RWPE2 (cell line): ENCODE data around the gene GSS.

ENCODE experiments used
- ATAC-seq: fragments of 200-7000 bp; cut with Tn5 transposase; 3 replicates; pipeline ENCODE4 v1.9.1; 2021; ENCODE audit warnings: low read depth
- DNase-seq: peaks from one replicate; pipeline ENCODE4 v3.0.0-alpha.2; 2020; ENCODE audit warnings: low spot score
- H3K27ac ChIP-seq: fragments of 450-650 bp; 2 replicates; pipeline ENCODE4 v1.5.1; 2017; ENCODE audit warnings: mild to moderate bottlenecking; ENCODE audit not compliant: poor library complexity, severe bottlenecking
- H3K27me3 ChIP-seq: fragments of 250-450 bp; sonication (Bioruptor Pico); 2 replicates; pipeline ENCODE4 v1.5.1; 2021; ENCODE audit warnings: mild to moderate bottlenecking, moderate library complexity; ENCODE audit not compliant: insufficient read depth, poor library complexity, severe bottlenecking
- H3K36me3 ChIP-seq: fragments of 250-450 bp; sonication (Bioruptor Pico); 2 replicates; pipeline ENCODE4 v1.5.1; 2020; ENCODE audit warnings: low read depth, mild to moderate bottlenecking, moderate library complexity
- H3K4me1 ChIP-seq: fragments of 250-450 bp; sonication (Bioruptor Pico); 2 replicates; pipeline ENCODE4 v1.5.1; 2021; ENCODE audit warnings: mild to moderate bottlenecking, moderate library complexity; ENCODE audit not compliant: insufficient read depth, poor library complexity, severe bottlenecking
- H3K4me3 ChIP-seq: fragments of 250-450 bp; sonication (Bioruptor Pico); 2 replicates; pipeline ENCODE4 v1.5.1; 2021; ENCODE audit warnings: mild to moderate bottlenecking, moderate library complexity; ENCODE audit not compliant: severe bottlenecking
- H3K9me3 ChIP-seq: fragments of 250-450 bp; sonication (Bioruptor Pico); 2 replicates; pipeline ENCODE4 v1.5.1; 2021; ENCODE audit warnings: mild to moderate bottlenecking, moderate library complexity; ENCODE audit not compliant: severe bottlenecking
- CTCF ChIP-seq: fragments of 450-650 bp; IDR thresholded peaks from one replicate; pipeline ENCODE4 v1.5.1; 2017; ENCODE audit warnings: mild to moderate bottlenecking, moderate library complexity; ENCODE audit not compliant: poor library complexity, severe bottlenecking

The GSS gene

GRCh38 chr20:34965051-34965450, 9.4 kb upstream of the GSS start:
- Histone ChIP-seq H3K9me3 (no peaks in the 10 kb centered on the region), H3K27me3 (no peaks in the 10 kb centered on the region), H3K4me3 (no peak overlapping the region), H3K4me1 (no peaks in the 10 kb centered on the region), H3K36me3 (no peaks in the 10 kb centered on the region), H3K27ac (no peak overlapping the region)
- no peak for ATAC-seq
- no peak for TF ChIP-seq CTCF
- peak; percentile 70 for DNase-seq

- Histone ChIP-seq H3K4me3 (no peak overlapping the region), H3K36me3 (no peaks in the 10 kb centered on the region), H3K9me3 (no peaks in the 10 kb centered on the region), H3K27me3 (no peaks in the 10 kb centered on the region), H3K4me1 (no peaks in the 10 kb centered on the region), H3K27ac (no peak overlapping the region)
- no peak for TF ChIP-seq CTCF
- ATAC-seq = no peak
- peak; percentile 44 for DNase-seq
Observed at GRCh38 chr20:34964486-34964885, 8.9 kb upstream of the GSS start.

GRCh38 chr20:34956751-34957472, 1.3 kb upstream of the GSS start:
- Histone ChIP-seq H3K27ac (no peak overlapping the region), H3K4me1 (peaks cover 20% of the 10 kb centered on the region), H3K36me3 (peaks cover 11% of the 10 kb centered on the region), H3K4me3 (no peak overlapping the region), H3K27me3 (no peaks in the 10 kb centered on the region), H3K9me3 (no peaks in the 10 kb centered on the region)
- no peak for ATAC-seq
- DNase-seq = peak; percentile 60
- TF ChIP-seq CTCF = no peak

- no peak for ATAC-seq
- Histone ChIP-seq H3K27ac (peak overlapping the region; percentile 60), H3K4me3 (peak overlapping the region; percentile 47), H3K36me3 (peaks cover 19% of the 10 kb centered on the region), H3K9me3 (no peaks in the 10 kb centered on the region), H3K4me1 (peaks cover 25% of the 10 kb centered on the region), H3K27me3 (no peaks in the 10 kb centered on the region)
- peak; percentile 84 for TF ChIP-seq CTCF
- DNase-seq = no peak
Observed at GRCh38 chr20:34956041-34956458, 444 bp upstream of the GSS start.

- Histone ChIP-seq H3K9me3 (no peaks in the 10 kb centered on the region), H3K4me3 (peak overlapping the region; percentile 47), H3K27ac (peak overlapping the region; percentile 60), H3K4me1 (peaks cover 32% of the 10 kb centered on the region), H3K36me3 (peaks cover 31% of the 10 kb centered on the region), H3K27me3 (no peaks in the 10 kb centered on the region)
- no peak for DNase-seq
- ATAC-seq = peak; percentile 3
- TF ChIP-seq CTCF = no peak
Observed at GRCh38 chr20:34954904-34955230, 739 bp downstream of the GSS start.
